ENCODE measurements around the gene MYADML2. TPM values are rescaled to one million over a fixed set of nuclear protein-coding genes. Genes with fewer than 3 reads are reported as not detected.
A peak's percentile ranks its signal among the peaks of the same experiment; 100 is the strongest.
"Not testable (repeated sequence)": the region's sequence is repeated elsewhere in the genome, so short reads cannot be mapped to it uniquely, and the experiment has no call there.

The MYADML2 gene
- total RNA-seq, 1 donor from 2014 or later: 51.9 TPM

GRCh38 chr17:81924557-81925532, 22.2 kb downstream of the MYADML2 start:
- DNase-seq: no peak

GRCh38 chr17:81923302-81924260, 23.5 kb downstream of the MYADML2 start:
- peak; percentile 71 for DNase-seq

- DNase-seq: no peak
Observed at GRCh38 chr17:81922566-81923301, 24.3 kb downstream of the MYADML2 start.

GRCh38 chr17:81921996-81922565, 25.0 kb downstream of the MYADML2 start:
- no peak for DNase-seq

GRCh38 chr17:81921537-81921862, 25.5 kb downstream of the MYADML2 start:
- no peak for DNase-seq

GRCh38 chr17:81920612-81921536, 26.2 kb downstream of the MYADML2 start:
- no peak for DNase-seq

GRCh38 chr17:81918832-81919545, 28.0 kb downstream of the MYADML2 start:
- no peak for DNase-seq

GRCh38 chr17:81918333-81918669, 28.7 kb downstream of the MYADML2 start:
- not testable (repeated sequence) for DNase-seq

GRCh38 chr17:81917565-81918332, 29.3 kb downstream of the MYADML2 start, which contains the start of gene SIRT7:
Gene SIRT7 (minus strand): TSS chr17:81918176. CDS start chr17:81918131, 45 bp downstream.
- peak; percentile 90 for DNase-seq

- no peak for DNase-seq
Observed at GRCh38 chr17:81916234-81917001, 30.6 kb downstream of the MYADML2 start.

- no peak for DNase-seq
Observed at GRCh38 chr17:81915331-81915730, 31.7 kb downstream of the MYADML2 start.

- no peak for DNase-seq
Observed at GRCh38 chr17:81914103-81914850, 32.8 kb downstream of the MYADML2 start.

- DNase-seq: no peak
Observed at GRCh38 chr17:81913394-81914102, 33.5 kb downstream of the MYADML2 start.

GRCh38 chr17:81912441-81913309, 34.4 kb downstream of the MYADML2 start:
- DNase-seq: no peak

GRCh38 chr17:81911969-81912368, 35.1 kb downstream of the MYADML2 start:
- no peak for DNase-seq

All from tongue (tissue), 2 donors.